Measurements from ENCODE around the gene SSX2IP. TPM values are rescaled to one million over a fixed set of nuclear protein-coding genes. Genes with fewer than 3 reads are reported as not detected.
"Not testable (repeated sequence)": the region's sequence is repeated elsewhere in the genome, so short reads cannot be mapped to it uniquely, and the experiment has no call there.

SSX2IP gene
- total RNA-seq, 2 experiments from 2014 or later, result 16.8 to 18.8 TPM

DNA sequence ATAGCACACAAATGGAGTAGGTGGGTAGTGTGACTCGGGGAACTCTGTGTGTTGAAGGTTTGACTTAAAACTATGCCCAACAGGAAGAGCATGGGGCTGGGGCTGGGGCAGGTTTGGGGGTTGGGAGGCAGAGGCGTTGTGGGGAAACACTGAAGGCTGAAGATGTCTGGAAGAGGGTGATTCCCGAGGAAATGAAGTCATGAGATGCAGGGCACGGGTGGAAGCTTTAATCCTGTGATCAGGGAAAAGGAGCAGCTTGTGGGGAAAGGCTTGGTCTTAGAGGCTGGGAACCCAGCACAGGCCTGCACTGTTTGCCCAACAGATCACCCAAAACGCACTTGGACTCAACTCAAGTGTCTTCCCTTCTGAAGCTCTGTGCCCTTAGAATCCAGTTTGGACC, 89.5 kb downstream of the SSX2IP start:
- POLR2A ChIA-PET, result interaction anchor here (0.9 to 3.2 kb wide), 2 partner anchors 27 to 95 kb away, joined by 4 to 18 read pairs; partner anchors contain the start of genes CTBS, GNG5 and SPATA1
- no peak for DNase-seq
- Mint-ChIP-seq H3K27ac (no peak overlapping the region), H3K36me3 (ENCODE audit: low read depth) (peaks cover 15% of the 10 kb centered on the region), H3K4me1 (peaks cover 24% of the 10 kb centered on the region), H3K4me3 (no peak overlapping the region), H3K27me3 (no peaks in the 10 kb centered on the region), H3K9me3 (peaks cover 25% of the 10 kb centered on the region)
- CTCF ChIA-PET, result interaction anchor here (3.0 kb wide), 1 partner anchor 19 kb away, joined by 8 read pairs; no protein-coding TSS in a partner anchor

DNA sequence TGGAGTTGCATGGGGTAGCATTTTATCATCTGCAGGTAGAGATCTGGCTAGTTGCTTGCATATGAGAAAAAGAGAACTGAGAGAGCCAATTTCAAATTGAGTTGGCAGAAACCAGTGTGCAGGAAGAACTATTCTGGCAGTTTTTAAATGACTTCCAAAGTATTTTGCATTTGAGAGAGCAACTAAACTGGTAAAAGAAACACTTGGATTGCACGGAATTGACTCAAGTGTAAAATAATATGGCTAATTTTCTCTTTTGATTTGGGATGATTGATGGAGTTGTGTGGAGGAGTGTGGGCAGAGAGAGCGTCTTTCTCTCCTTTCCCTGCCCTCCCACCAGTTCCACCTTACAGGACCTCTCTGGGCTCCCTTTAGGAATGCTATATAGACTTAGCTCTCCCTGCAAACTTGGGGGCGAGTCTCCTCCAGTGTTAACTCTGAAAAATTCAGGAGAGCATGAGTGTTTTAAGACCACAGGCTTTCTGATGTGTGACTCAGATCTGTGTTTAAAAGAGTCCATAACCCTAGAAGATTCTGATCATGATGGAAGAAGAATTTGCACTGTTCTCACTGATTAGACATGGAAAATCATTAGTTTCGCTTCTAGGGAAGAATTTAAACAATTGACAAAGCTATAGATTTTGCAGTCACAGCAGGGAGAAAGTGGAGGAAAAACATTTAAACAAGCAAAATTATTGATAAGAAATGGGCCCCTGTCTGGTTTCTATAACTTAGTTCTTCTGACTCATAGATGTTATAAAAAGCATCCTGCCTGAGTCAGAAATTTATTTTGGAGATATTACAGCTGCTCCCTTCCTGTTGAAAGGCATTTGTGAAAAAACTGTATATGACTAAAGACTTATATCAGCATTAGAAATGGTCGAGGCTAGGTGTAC, 91.2 kb downstream of the SSX2IP start:
- no peak for DNase-seq
- peaks cover 14% of the 10 kb centered on the region for H3K9me3 Mint-ChIP-seq
- CTCF ChIA-PET, result interaction anchor here (3.0 kb wide), 1 partner anchor 21 kb away, joined by 8 read pairs; no protein-coding TSS in a partner anchor
- H3K27ac Mint-ChIP-seq, result peak overlapping the region; percentile 14
- peaks cover 4% of the 10 kb centered on the region for H3K36me3 Mint-ChIP-seq (ENCODE audit: low read depth)
- H3K4me3 Mint-ChIP-seq, result no peak overlapping the region
- peaks cover 24% of the 10 kb centered on the region for H3K4me1 Mint-ChIP-seq
- POLR2A ChIA-PET, result interaction anchor here (3.2 kb wide), 1 partner anchor 25 kb away, joined by 18 read pairs; the partner anchor contains the start of gene CTBS
- peaks cover 3% of the 10 kb centered on the region for H3K27me3 Mint-ChIP-seq

GRCh38 chr1:84598418-84598817, 91.8 kb downstream of the SSX2IP start:
- Mint-ChIP-seq H3K9me3 (peaks cover 12% of the 10 kb centered on the region), H3K27ac (no peak overlapping the region), H3K36me3 (ENCODE audit: low read depth) (peaks cover 3% of the 10 kb centered on the region), H3K4me1 (peaks cover 24% of the 10 kb centered on the region), H3K27me3 (peaks cover 3% of the 10 kb centered on the region), H3K4me3 (no peak overlapping the region)
- ChIA-PET POLR2A (interaction anchor here (3.2 kb wide), 1 partner anchor 24 kb away, joined by 18 read pairs; the partner anchor contains the start of gene CTBS), CTCF (interaction anchor here (3.0 kb wide), 1 partner anchor 21 kb away, joined by 8 read pairs; no protein-coding TSS in a partner anchor)
- DNase-seq, result no peak

GRCh38 chr1:84597011-84597410, 93.2 kb downstream of the SSX2IP start:
- Mint-ChIP-seq H3K4me3 (no peak overlapping the region), H3K9me3 (peaks cover 5% of the 10 kb centered on the region), H3K36me3 (ENCODE audit: low read depth) (peaks cover 8% of the 10 kb centered on the region), H3K27ac (no peak overlapping the region), H3K4me1 (peaks cover 24% of the 10 kb centered on the region), H3K27me3 (peaks cover 3% of the 10 kb centered on the region)
- CTCF ChIA-PET, result interaction anchor here (1.0 kb wide), 1 partner anchor 23 kb away, joined by 4 read pairs; the partner anchor contains the start of gene CTBS
- POLR2A ChIA-PET, result no interaction called here
- no peak for DNase-seq

DNA sequence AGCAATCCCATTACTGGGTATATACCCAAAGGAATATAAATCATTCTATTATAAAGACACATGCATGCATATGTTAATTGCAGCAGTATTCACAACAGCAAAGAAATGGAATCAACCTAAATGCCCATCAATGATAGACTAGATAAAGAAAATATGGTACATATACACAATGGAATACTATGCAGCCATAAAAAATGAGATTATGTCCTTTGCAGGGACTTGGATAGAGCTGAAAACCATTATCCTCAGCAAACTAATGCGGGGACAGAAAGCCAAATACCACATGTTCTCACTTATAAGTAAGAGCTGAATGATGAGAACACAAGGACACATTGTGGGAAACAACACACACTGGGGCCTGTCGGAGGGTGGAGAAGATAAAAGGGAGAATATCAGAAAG, 95.3 kb downstream of the SSX2IP start:
- H3K36me3 Mint-ChIP-seq (ENCODE audit: low read depth); H3K27me3 Mint-ChIP-seq; H3K27ac Mint-ChIP-seq; H3K4me3 Mint-ChIP-seq; CTCF ChIA-PET; POLR2A ChIA-PET; DNase-seq; H3K9me3 Mint-ChIP-seq: not testable (repeated sequence)
- peaks cover 18% of the 10 kb centered on the region for H3K4me1 Mint-ChIP-seq

Other genes with a start within 250 kb of the SSX2IP start
- 10 to 100 TPM; 37.8 to 39.7 TPM for gene RPF1, start 211.2 kb downstream of the SSX2IP start, total RNA-seq
- gene SPATA1, start 184.1 kb downstream of the SSX2IP start, total RNA-seq, result 1 to 10 TPM; 4.0 to 4.7 TPM
- 100 to 1,000 TPM; 122 to 127 TPM for gene GNG5, start 183.9 kb downstream of the SSX2IP start, total RNA-seq
- gene CTBS, start 116.0 kb downstream of the SSX2IP start, total RNA-seq, result 10 to 100 TPM; 27.2 to 28.1 TPM
- gene LPAR3, start 202.7 kb upstream of the SSX2IP start, total RNA-seq, result 1 to 10 TPM; 1.7 to 2.1 TPM

All from activated CD4-positive, alpha-beta memory T cell treated with anti-CD3 and anti-CD28 coated beads, Interleukin-2, amount 10 ng/mL, durations not matched to agents 7 days and 5 days (primary cell).